ENCODE data around the gene TNFRSF18. TPM values are rescaled to one million over a fixed set of nuclear protein-coding genes. Genes with fewer than 3 reads are reported as not detected.

Gene TNFRSF18
- total and polyA plus RNA-seq, 10 of the 15 experiments (the other 5 are each of a cell fraction or from before 2014, with no cell fraction given), result 0.18 to 7.5 (median 1.5) TPM; not detected in 1

- TF ChIP-seq FOXK2 (IDR thresholded peaks at IDR 0.05) (no peak), HDAC6 (IDR thresholded peaks at IDR 0.05; ENCODE audit: unreplicated experiment) (no peak), ZBTB40 (IDR thresholded peaks at IDR 0.05; ENCODE audit: borderline replicate concordance) (no peak)
Measured at GRCh38 chr1:1171546-1172340, 34.6 kb downstream of the TNFRSF18 start (continued).

DNA sequence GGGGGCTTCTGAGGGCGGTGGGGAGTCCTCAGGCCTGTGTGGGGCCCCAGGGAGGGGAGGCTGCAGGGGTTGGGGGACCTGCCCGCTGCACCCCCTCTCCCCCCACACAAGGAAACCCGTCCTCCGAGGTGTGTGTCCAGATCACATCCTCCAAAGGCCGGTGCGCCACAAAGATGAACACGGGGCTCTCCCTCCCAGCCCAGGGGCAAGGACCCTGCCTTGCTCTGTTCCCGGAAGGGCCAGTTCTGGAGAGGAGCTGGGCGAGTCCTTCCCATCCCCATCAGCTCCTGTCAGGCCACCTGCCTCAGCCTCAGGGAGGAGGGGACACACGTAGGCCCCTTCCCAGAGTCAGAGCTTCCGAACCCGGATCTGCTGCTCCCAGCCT is 35.2 kb downstream of the TNFRSF18 start:
- H3K4me1 ChIP-seq (ENCODE audit: control insufficient read depth, insufficient read depth, low read length), result peaks cover 24% of the 10 kb centered on the region
- H3K79me2 ChIP-seq (ENCODE audit: control insufficient read depth, insufficient read depth, low read length), result no peaks in the 10 kb centered on the region
- H3K4me2 ChIP-seq (ENCODE audit: control insufficient read depth, insufficient read depth), result peak overlapping the region; percentile 50; the same call in 1 of the 2 replicates
- in situ Hi-C loops (cut with MboI), result no loop called here
- no peak for DNase-seq (ENCODE audit: low read depth, low spot score)
- no peaks in the 10 kb centered on the region; the same call in 2 of the 3 replicates for H3K9me3 ChIP-seq (replicated peaks; ENCODE audit: control insufficient read depth, insufficient read depth, low read length)
- no peak for FAIRE-seq
- H4K20me1 ChIP-seq (ENCODE audit: control insufficient read depth, insufficient read depth), result no peaks in the 10 kb centered on the region
- ATAC-seq, result peak; percentile 14
- POLR2A ChIA-PET, result interaction anchor here (0.6 to 2.2 kb wide), 7 partner anchors 13 to 61 kb away, joined by 3 to 7 read pairs (median 4); partner anchors contain the start of genes B3GALT6, SDF4 and TNFRSF4
- H3K27ac ChIP-seq (ENCODE audit: control insufficient read depth, insufficient read depth), result no peak overlapping the region
- WGBS (ENCODE audit: insufficient coverage, insufficient replicate concordance, low lambda C conversion rate, missing lambda C conversion rate), result 7% methylated on average over 11 of the region's 12 CpGs
- CTCF ChIA-PET, result interaction anchor here (0.6 to 1.5 kb wide), 7 partner anchors 16 to 130 kb away, joined by 3 to 4 read pairs (median 3); no protein-coding TSS in a partner anchor
- SMC1A ChIA-PET (ENCODE audit: uncharacterized antibody, unreplicated experiment), result interaction anchor here (0.6 to 1.0 kb wide), 4 partner anchors 24 to 195 kb away, joined by 3 to 4 read pairs (median 4); no protein-coding TSS in a partner anchor
- no peaks in the 10 kb centered on the region for H3K36me3 ChIP-seq (ENCODE audit: control insufficient read depth in 2 of 2, insufficient read depth in 2 of 2, low read length in 1 of 2)
- no peak overlapping the region for H3K4me3 ChIP-seq
- intact Hi-C loops (cut with micrococcal nuclease; ENCODE audit: unreplicated experiment), result no loop called here
- no TSS peak for BruUV-seq (replicated peaks)
- no peak overlapping the region for H2AFZ ChIP-seq (ENCODE audit: control insufficient read depth, low read depth, low read length)
- RAD21 ChIA-PET (ENCODE audit: unreplicated experiment), result interaction anchor here (0.6 to 2.2 kb wide), 10 partner anchors 13 to 107 kb away, joined by 3 to 8 read pairs (median 4); no protein-coding TSS in a partner anchor
- H3K9ac ChIP-seq (ENCODE audit: control insufficient read depth, insufficient read depth, low read length), result no peak overlapping the region
- peaks cover 0 to 3% of the 10 kb centered on the region in 2 experiments; a peak in 3 of 4 replicates for H3K27me3 ChIP-seq (replicated peaks in 1 of 2; ENCODE audit: control insufficient read depth in 2 of 2, insufficient read depth in 2 of 2, low read length in 1 of 2)
- TF ChIP-seq MTA3 (IDR thresholded peaks at IDR 0.05; ENCODE audit: borderline replicate concordance, low read length) (no peak), YY1 (IDR thresholded peaks at IDR 0.05; ENCODE audit: low read depth, low read length) (no peak), E4F1 (IDR thresholded peaks at IDR 0.05; ENCODE audit: borderline replicate concordance, partially characterized antibody) (no peak), TCF7 (IDR thresholded peaks at IDR 0.05; ENCODE audit: borderline replicate concordance) (no peak), RCOR1 (conservative IDR thresholded peaks at IDR 0.05; ENCODE audit: low read depth, low read length) (no peak), NFXL1 (IDR thresholded peaks at IDR 0.05; ENCODE audit: borderline replicate concordance) (no peak), TAF1 (IDR thresholded peaks at IDR 0.05; ENCODE audit: borderline replicate concordance, low read depth, low read length) (no peak), SKIL (IDR thresholded peaks at IDR 0.05; ENCODE audit: low read depth, poor library complexity, severe bottlenecking) (no peak), RAD21 (IDR thresholded peaks at IDR 0.05; ENCODE audit: insufficient read depth, low read depth, low read length) (no peak)
